Measurements from ENCODE around the gene TPGS1.

The TPGS1 gene

GRCh38 chr19:539429-540030 lies 32.2 kb downstream of the TPGS1 start:
- no peak for DNase-seq (ENCODE audit: low read depth, low spot score)

DNA sequence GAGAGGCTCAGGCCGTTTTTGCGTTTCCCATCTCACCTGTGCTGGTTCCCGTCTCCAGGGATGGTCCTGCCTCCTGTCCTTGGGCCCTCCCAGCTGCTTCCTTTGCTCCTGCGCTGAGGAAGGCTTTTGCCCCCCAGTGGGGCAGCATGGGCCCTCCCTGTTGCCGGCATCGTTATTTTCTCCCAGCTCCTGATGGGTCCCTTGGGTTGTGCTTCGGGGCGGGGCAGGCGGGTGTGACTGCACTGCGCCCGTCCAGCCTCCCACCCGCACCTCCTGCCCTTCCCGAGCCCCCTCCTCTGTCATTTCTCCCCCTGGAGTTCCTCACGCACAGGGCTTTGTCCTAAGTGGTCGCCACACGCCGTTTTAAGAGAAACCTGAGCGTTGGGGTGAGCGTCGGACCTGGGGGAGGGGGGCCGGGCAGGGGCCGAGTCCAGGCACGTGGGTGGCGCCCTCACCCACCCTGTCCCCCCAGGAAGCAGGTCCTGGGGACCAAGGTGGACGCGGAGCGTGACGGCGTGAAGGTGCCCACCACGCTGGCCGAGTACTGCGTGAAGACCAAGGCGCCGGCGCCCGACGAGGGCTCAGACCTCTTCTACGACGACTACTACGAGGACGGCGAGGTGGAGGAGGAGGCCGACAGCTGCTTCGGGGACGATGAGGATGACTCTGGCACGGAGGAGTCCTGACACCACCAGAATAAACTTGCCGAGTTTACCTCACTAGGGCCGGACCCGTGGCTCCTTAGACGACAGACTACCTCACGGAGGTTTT lies 33.8 kb downstream of the TPGS1 start:
- no peak for DNase-seq (ENCODE audit: low read depth, low spot score)

- DNase-seq (ENCODE audit: low read depth, low spot score) = no peak
These were observed 34.4 kb downstream of the TPGS1 start for GRCh38 chr19:541699-542098.

DNA sequence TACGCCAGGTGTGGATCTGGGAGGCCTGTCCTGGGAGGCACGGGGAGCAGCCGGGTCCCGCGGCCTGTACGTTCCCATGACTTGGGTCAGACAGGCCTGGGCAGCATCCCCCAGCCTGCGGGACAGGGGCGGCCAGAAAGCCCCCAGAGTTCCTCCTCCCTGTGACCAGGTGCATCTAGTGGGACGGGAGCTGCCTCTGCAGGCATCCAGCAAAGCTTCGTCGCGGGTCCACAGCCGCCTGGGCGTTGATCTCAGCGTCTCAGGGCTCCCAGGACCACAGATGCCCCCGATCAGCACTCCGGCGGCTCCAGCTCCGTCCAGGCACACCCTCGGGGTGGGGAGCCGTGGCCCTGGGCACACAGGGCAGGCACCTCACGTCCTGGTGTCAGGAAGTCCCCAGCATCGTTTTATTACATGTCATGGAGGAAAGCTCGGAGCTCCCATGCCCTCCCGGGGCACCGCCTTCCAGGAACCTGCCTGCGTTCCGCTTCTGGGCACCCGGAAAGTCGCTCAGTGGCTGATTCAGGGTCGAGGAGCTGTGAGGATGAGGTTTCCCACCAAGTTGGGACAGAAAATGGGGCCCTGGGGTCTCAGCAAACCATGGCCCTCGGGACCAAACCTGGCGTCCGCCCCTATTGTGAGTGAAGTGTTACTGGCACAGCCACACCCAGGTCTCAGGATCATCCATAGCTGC lies 35.0 kb downstream of the TPGS1 start:
- DNase-seq (ENCODE audit: low read depth, low spot score) = no peak

DNA sequence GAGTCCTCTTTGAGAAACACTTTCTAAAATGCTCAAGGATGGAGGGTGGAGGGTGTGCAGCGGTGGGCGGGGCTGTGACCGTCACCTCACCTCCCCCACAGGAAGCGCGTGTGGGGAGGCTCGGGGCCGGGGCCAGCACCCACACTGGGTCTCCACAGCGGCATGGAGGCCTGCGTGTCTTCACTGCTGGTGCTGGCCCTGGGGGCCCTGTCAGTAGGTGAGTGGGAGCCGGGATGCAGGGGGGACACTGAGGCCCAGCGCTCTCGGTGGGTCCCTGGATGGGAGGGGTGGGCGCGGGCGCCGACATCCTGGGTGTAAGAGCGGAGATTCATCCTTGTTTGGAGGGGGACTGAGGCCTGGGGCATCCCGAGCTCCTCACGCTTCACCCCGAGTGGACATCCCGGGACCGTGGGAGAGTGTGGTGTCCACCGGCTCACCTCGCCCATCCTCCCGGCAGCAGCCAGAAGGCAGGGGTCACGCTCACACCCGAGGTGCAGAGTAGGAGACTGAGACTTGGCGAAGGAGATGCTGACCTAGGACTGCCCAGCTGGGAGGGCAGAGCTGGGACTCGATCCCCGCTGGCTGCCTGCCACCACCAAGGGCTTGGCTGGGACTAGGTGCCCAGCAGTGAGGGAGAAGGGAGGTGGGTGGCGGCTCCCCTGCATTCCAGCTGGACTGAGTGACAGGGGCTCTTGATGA lies 36.8 kb downstream of the TPGS1 start, which contains the start of gene GZMM:
TSS of gene GZMM (plus strand) at position 144 of the 699 bp plus-strand sequence. CDS start at position 163, 19 bp downstream.
- no peak for DNase-seq (ENCODE audit: low read depth, low spot score)

DNA sequence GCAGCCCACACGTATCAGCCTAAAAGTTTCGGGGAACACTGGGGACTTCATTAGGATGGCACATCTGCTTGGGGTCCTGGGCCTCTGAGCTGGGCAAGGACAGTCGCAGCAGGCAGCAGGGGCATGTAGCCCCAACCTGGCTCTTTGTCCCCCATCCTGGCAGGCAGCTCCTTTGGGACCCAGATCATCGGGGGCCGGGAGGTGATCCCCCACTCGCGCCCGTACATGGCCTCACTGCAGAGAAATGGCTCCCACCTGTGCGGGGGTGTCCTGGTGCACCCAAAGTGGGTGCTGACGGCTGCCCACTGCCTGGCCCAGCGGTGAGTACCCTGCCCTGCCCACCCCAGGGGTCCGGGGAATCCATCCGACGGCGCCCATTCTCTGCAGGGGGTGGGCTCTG lies 39.8 kb downstream of the TPGS1 start:
- no peak for DNase-seq (ENCODE audit: low read depth, low spot score)

DNA sequence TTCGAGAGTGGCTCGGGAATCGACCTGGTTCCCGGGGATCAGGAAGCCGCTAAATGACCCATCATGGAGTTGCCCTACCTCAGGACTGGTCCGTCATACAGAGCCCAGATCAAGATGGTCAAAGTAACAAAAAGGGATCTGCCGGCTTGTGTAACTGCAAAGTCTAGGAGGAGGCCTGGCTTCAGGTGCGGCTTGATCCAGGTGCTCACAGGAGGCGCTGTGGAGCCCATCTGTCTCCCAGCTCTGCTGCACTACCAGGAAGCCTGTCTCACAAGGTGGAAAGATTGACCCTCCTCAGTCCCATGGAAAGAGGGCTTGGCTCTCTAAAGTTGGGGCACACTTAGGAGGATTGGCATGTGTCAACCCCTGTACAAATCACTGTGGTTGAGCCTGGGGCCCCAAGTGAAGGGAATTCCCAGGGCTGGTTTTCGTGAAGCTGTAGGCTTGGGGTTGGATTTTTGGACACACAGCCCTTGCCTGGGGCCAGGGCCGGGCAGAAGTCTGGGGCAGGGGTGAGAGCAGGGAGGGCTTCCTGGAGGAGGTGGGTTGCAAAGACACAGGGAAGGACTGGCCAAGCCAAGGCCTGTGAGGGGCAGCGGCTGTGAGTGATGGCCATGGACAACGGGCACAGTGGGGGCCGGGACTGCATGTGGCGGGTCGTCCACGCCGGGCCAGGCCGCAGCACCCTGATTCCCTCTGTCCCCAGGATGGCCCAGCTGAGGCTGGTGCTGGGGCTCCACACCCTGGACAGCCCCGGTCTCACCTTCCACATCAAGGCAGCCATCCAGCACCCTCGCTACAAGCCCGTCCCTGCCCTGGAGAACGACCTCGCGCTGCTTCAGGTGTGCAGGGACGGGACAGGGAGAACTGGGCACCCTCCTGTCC lies 40.8 kb downstream of the TPGS1 start:
- DNase-seq (ENCODE audit: low read depth, low spot score) = no peak

DNA sequence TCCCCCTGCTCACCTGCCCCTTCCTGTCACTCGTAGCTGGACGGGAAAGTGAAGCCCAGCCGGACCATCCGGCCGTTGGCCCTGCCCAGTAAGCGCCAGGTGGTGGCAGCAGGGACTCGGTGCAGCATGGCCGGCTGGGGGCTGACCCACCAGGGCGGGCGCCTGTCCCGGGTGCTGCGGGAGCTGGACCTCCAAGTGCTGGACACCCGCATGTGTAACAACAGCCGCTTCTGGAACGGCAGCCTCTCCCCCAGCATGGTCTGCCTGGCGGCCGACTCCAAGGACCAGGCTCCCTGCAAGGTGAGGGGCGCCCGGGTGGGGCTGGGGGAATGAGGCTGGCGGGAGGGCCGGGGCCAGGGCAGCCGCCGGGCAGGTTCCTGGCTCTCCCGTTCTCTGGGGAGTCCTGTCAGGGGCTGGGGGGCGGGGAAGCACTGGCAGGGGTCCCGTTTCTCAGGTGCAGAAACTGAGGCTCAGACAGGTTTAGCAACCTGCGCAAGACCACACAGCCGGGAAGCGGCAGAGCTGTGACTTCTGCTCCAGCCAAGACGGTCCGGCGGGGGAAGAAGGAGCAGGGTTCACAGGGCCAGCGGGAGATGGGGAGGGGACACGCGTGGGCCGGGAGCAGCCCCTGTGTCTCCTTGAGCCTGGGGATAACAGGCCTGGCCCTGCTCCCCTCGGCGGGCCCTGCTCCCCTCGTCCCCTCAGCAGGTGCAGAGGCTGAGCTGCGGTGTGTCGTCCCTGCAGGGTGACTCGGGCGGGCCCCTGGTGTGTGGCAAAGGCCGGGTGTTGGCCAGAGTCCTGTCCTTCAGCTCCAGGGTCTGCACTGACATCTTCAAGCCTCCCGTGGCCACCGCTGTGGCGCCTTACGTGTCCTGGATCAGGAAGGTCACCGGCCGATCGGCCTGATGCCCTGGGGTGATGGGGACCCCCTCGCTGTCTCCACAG lies 41.9 kb downstream of the TPGS1 start:
- DNase-seq (ENCODE audit: low read depth, low spot score) = no peak

DNA sequence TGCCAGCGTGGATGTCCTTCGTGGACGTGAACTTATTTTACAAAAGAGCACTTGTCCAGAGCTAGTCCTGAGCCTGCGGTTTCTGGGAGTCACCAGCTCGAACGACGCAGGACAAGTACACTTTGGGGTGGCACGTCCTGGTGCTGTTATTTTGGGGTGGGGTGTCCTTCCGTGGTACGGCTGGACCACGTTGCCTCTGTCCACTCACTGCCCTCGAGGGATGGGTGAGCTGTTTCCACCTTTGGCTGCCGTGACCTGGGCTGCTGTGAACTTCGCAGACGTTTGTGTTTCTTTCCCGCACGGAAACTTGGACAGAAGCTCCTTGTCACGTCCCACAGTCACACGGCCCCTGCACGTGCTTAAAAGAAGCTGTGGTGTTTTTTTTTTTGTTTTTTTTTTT lies 47.5 kb downstream of the TPGS1 start:
- no peak for DNase-seq (ENCODE audit: low read depth, low spot score)

DNA sequence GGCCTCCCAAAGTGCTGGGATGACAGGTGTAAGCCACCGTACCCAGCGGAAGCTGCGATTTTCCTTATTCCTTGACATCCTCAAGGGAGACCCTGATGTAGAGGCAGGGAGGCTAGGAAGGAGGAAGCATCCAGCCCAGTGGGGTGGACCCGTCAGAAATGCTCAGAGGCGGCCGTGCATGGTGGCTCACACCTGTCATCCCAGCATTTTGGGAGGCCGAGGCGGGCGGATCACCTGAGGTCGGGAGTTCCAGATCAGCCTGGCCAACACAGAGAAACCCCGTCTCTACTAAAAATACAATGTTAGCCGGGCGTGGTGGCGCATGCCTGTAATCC lies 48.1 kb downstream of the TPGS1 start:
- no peak for DNase-seq (ENCODE audit: low read depth, low spot score)

DNA sequence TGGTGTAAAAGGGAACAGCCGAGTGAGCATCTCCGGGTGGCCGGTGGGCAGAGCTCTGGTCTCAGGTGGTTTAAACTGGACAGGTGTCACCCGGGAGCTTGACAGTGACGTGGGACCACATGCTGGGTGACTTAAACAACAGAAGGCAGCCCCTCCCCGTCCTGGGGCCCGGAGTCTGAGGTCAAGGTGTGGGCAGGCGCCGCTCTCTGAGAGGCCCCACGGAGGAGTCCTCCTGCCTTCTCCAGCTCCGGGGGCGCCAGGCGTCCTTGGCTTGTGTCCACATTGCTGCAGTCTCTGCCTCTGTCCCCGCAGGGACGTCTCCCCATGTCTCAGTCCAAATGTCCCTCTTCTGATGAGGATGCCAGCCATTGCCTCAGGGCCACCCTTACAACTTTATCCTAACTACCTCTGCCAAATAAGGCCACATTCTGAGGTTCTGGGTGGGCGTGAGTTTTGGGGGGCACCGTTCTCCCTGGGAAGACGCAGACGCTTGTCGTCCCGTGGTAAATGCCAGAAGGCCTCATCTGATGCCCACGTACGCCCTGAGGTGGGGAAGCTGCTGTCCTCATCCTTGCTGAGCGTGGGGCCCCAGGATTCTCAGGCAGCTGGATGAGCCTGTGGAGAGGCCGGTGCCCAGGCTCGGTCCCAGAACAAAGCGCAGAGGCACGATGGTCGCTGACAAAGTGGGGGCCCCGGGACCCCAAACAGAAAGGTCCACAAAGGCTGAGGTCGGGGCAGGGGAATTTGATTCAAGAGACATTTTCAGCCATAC lies 49.5 kb downstream of the TPGS1 start:
- no peak for DNase-seq (ENCODE audit: low read depth, low spot score)

GRCh38 chr19:558770-559439 lies 51.6 kb downstream of the TPGS1 start:
- no peak for DNase-seq (ENCODE audit: low read depth, low spot score)

- DNase-seq (ENCODE audit: low read depth, low spot score) = no peak
These were observed 52.8 kb downstream of the TPGS1 start for GRCh38 chr19:560121-560520.

- no peak for DNase-seq (ENCODE audit: low read depth, low spot score)
These were observed 59.1 kb downstream of the TPGS1 start for GRCh38 chr19:566403-566802.

- no peak for DNase-seq (ENCODE audit: low read depth, low spot score)
These were observed 59.5 kb downstream of the TPGS1 start for GRCh38 chr19:566844-567243.

- no peak for DNase-seq (ENCODE audit: low read depth, low spot score)
These were observed 60.1 kb downstream of the TPGS1 start for GRCh38 chr19:567296-567900.

All from iPS DF 19.7 (cell line).